Subcutaneous abdominal adipose tissue (tissue), 5 donors: Measurements from ENCODE around the gene RHBDL3.

Experiments used
- H3K27ac ChIP-seq: one replicate; pipeline ENCODE4 v1.7.0; 2013; ENCODE audit warnings: low read depth, mild to moderate bottlenecking, inconsistent platforms, low read length, moderate library complexity
- H3K27me3 ChIP-seq, 5 donors: one replicate each; pipeline ENCODE4 v1.7.0; 2013; ENCODE audit warnings: low read length in 5 of 5, inconsistent platforms in 1 of 5; ENCODE audit not compliant: control insufficient read depth in 5 of 5, insufficient read depth in 4 of 5
- H3K36me3 ChIP-seq, 5 donors: one replicate each; pipeline ENCODE4 v1.7.0; 2013; ENCODE audit warnings: low read length in 5 of 5; ENCODE audit not compliant: control insufficient read depth in 5 of 5, insufficient read depth in 5 of 5
- H3K4me1 ChIP-seq, 5 donors: one replicate each; pipeline ENCODE4 v1.7.0; 2013; ENCODE audit warnings: low read length in 5 of 5, mild to moderate bottlenecking in 3 of 5, moderate library complexity in 1 of 5; ENCODE audit not compliant: control insufficient read depth in 5 of 5, insufficient read depth in 5 of 5
- H3K4me3 ChIP-seq, 5 donors: one replicate each; pipeline ENCODE4 v1.7.0; 2013; ENCODE audit warnings: low read length in 5 of 5, low read depth in 1 of 5
- H3K9ac ChIP-seq, 5 donors: one replicate each; pipeline ENCODE4 v1.7.0; 2013; ENCODE audit warnings: low read length in 5 of 5, mild to moderate bottlenecking in 4 of 5, moderate library complexity in 3 of 5
- H3K9me3 ChIP-seq, 5 donors: one replicate each; pipeline ENCODE4 v1.7.0; 2013; ENCODE audit warnings: low read length in 5 of 5; ENCODE audit not compliant: control insufficient read depth in 5 of 5
- donor health status: healthy.
- donor health status: healthy.
- donor health status: healthy.
- donor health status: healthy.
- donor health status: healthy.

RHBDL3 gene

DNA sequence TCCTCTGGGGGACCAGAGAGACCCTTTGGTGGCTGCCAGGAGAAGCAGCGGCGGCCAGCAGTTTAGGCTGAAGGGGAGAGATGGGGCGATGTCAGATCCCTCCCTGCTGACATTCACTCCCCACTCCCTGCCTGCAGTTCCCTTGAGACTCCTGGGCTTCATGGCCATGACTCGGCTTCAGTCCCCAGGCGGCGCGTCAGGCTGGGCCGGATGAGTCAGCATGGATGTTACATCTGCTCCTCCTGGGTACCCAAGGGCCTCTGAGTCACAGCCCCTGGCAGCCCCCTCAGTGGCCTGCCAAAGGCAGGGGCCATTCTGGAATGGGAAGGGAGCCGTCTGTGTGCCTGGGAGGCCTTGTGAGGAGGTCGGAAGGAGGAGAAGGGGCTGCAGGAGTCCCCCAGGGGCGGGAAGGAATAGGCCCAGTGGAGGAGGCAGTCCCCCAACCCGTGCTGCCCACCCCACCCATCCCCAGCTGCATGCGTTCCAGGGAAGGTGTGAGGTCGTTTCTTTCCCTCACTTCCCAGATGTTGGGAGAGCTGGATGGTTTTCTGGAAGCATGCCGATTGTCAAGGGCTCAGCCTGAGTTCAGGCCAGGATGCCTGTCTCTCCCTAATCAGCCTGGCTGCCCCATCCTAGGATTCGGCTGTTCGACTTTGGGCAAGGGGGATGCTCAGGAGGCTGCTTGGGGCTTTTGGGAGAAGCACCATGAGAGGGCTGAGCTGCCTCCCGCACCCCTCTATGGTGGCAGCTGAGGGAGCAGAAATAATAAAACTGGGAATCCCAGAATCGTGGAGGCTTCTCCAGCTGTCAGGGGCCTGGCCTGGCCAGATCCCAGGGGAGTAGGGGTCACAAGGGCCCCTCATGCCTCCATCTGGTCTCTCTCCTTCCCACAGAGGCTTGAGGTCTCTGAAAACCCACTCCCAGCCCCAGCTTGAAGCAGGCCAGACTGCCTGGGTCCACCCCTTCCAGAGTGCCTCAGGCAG is 9.7 kb downstream of the RHBDL3 start:
- Histone ChIP-seq H3K27ac (no peak overlapping the region), H3K27me3 (peaks cover 3 to 14% (median 9%) of the 10 kb centered on the region in 5 donors), H3K9ac (no peak overlapping the region), H3K4me1 (peaks cover 0 to 13% (median 5%) of the 10 kb centered on the region in 5 donors), H3K9me3 (no peaks in the 10 kb centered on the region), H3K4me3 (no peak overlapping the region), H3K36me3 (no peaks in the 10 kb centered on the region)

GRCh38 chr17:32276171-32276601 is 10.6 kb downstream of the RHBDL3 start:
- Histone ChIP-seq H3K36me3 (no peaks in the 10 kb centered on the region), H3K27ac (no peak overlapping the region), H3K4me3 (no peak overlapping the region), H3K27me3 (peaks cover 3 to 12% (median 7%) of the 10 kb centered on the region in 5 donors), H3K9ac (no peak overlapping the region), H3K4me1 (peaks cover 0 to 20% (median 8%) of the 10 kb centered on the region in 5 donors), H3K9me3 (no peaks in the 10 kb centered on the region)

GRCh38 chr17:32277284-32277683 is 11.7 kb downstream of the RHBDL3 start:
- no peak overlapping the region for H3K27ac ChIP-seq
- H3K4me3 ChIP-seq, result no peak overlapping the region
- H3K4me1 ChIP-seq, result peaks cover 0 to 20% (median 8%) of the 10 kb centered on the region in 5 donors
- H3K9me3 ChIP-seq, result no peaks in the 10 kb centered on the region
- H3K9ac ChIP-seq, result no peak overlapping the region
- H3K27me3 ChIP-seq, result peaks cover 3 to 12% (median 7%) of the 10 kb centered on the region in 5 donors
- no peaks in the 10 kb centered on the region for H3K36me3 ChIP-seq

- Histone ChIP-seq H3K9me3 (no peaks in the 10 kb centered on the region), H3K36me3 (no peaks in the 10 kb centered on the region), H3K27ac (no peak overlapping the region), H3K4me1 (peaks cover 0 to 20% (median 8%) of the 10 kb centered on the region in 5 donors), H3K9ac (no peak overlapping the region), H3K27me3 (peaks cover 3 to 12% (median 9%) of the 10 kb centered on the region in 5 donors), H3K4me3 (no peak overlapping the region)
Measured at GRCh38 chr17:32278815-32279214, 13.2 kb downstream of the RHBDL3 start.

- H3K4me1 ChIP-seq, result peaks cover 0 to 18% (median 8%) of the 10 kb centered on the region in 5 donors
- H3K4me3 ChIP-seq, result no peak overlapping the region
- H3K27me3 ChIP-seq, result peaks cover 0 to 18% (median 6%) of the 10 kb centered on the region in 5 donors
- H3K27ac ChIP-seq, result no peak overlapping the region
- H3K9ac ChIP-seq, result no peak overlapping the region
- no peaks in the 10 kb centered on the region for H3K36me3 ChIP-seq
- no peaks in the 10 kb centered on the region for H3K9me3 ChIP-seq
Measured at GRCh38 chr17:32279891-32280716, 14.5 kb downstream of the RHBDL3 start.

DNA sequence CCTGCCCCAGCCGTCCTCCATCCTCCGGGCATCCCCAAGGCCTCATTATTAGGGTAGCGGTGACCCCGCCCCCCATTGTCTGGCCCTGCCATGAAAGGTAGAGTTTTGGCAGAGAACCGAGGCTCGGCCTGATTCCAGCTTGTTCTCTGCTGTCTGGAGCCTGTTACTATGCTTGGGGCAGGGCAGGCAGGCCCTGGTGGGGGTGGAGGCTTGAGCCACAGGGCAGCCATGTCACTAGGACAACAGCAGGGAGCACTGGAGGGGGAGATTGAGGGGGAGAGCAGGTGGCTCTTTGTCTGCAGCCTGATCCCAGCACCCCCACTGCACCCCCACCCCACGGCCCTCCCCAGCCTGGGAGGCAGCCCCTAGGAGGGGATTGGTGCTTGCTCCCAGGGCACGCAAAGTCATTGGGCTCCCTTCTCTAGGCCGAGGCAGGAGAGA is 15.4 kb downstream of the RHBDL3 start:
- peaks cover 0 to 12% (median 3%) of the 10 kb centered on the region in 5 donors for H3K27me3 ChIP-seq
- H3K4me1 ChIP-seq, result peaks cover 0 to 15% (median 8%) of the 10 kb centered on the region in 5 donors
- H3K4me3 ChIP-seq, result no peak overlapping the region
- no peak overlapping the region for H3K27ac ChIP-seq
- no peaks in the 10 kb centered on the region for H3K36me3 ChIP-seq
- no peak overlapping the region for H3K9ac ChIP-seq
- no peaks in the 10 kb centered on the region for H3K9me3 ChIP-seq

- no peak overlapping the region for H3K9ac ChIP-seq
- H3K27me3 ChIP-seq, result peaks cover 0 to 12% (median 3%) of the 10 kb centered on the region in 5 donors
- peak overlapping the region in 1 of 5 donors; percentile 13 for H3K4me3 ChIP-seq
- H3K4me1 ChIP-seq, result peaks cover 0 to 21% (median 4%) of the 10 kb centered on the region in 5 donors
- H3K27ac ChIP-seq, result no peak overlapping the region
- H3K9me3 ChIP-seq, result no peaks in the 10 kb centered on the region
- no peaks in the 10 kb centered on the region for H3K36me3 ChIP-seq
Measured at GRCh38 chr17:32283745-32284201, 18.1 kb downstream of the RHBDL3 start.

- Histone ChIP-seq H3K36me3 (no peaks in the 10 kb centered on the region), H3K9ac (no peak overlapping the region), H3K27ac (no peak overlapping the region), H3K27me3 (peaks cover 0 to 12% (median 3%) of the 10 kb centered on the region in 5 donors), H3K4me3 (no peak overlapping the region), H3K4me1 (peaks cover 0 to 21% (median 5%) of the 10 kb centered on the region in 5 donors), H3K9me3 (no peaks in the 10 kb centered on the region)
Measured at GRCh38 chr17:32285306-32285705, 19.7 kb downstream of the RHBDL3 start.

- Histone ChIP-seq H3K4me3 (no peak overlapping the region), H3K9ac (no peak overlapping the region), H3K27ac (no peak overlapping the region), H3K27me3 (peaks cover 0 to 12% (median 3%) of the 10 kb centered on the region in 5 donors), H3K9me3 (no peaks in the 10 kb centered on the region), H3K36me3 (no peaks in the 10 kb centered on the region), H3K4me1 (peaks cover 0 to 16% (median 5%) of the 10 kb centered on the region in 5 donors)
Measured at GRCh38 chr17:32285746-32286517, 20.3 kb downstream of the RHBDL3 start.
